HG03520 (cell line): Measurements from ENCODE around the gene S1PR1.

Experiments used
- ATAC-seq: cut with Tn5 transposase; IDR thresholded peaks from one replicate; pipeline ENCODE4 v1.9.1; 2021; ENCODE audit warnings: mild to moderate bottlenecking, moderate library complexity; ENCODE audit not compliant: unreplicated experiment

S1PR1 gene

DNA sequence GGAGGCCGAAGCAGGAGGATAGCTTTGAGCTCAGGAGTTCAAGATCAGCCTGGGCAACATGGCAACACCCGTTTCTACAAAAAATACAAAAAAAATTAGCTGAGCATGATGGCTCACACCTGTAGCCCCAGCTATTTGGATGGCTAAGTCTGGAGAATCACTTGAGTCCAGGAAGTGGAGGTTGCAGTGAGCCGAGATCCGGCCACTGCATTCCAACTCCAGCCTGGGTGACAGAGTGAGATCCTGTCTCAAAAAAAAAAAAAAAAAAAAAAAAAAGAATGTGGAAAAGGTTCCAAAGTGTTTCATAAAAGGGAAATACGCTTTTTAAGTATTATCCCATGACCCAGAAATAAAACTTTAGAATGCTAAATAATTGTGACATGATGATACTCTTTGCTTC, 8.0 kb downstream of the S1PR1 start:
- ATAC-seq, result no peak

DNA sequence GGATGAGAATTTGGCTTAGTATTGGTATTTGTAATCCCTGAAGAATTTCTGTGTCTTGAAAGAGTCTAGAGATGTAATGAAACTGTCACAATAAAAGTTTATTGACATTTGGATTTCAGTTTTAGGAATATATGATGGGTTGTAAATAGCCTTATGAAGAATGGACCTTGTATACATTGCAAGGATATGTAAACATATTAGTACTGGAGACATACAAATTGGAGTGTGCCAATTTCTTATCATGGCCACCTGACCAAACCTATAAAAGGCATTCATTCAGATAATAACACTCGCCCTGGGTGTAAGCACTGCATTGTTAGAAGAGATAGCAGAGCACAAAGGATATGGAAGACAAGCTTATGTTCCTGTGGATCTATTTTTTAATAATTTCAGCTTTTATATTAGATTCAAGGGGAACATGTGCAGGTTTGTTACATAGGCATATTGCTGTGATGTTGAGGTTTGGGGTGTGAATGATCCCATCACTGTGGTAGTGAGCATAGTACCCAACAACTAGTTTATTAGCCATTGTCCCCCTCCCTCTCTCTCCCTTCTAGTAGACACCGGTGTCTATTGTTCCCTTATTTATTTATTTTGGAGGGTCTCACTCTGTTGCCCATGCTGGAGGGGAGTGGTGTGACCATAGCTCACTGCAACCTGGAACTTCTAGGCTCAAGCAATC, 8.6 kb downstream of the S1PR1 start:
- ATAC-seq, result no peak

DNA sequence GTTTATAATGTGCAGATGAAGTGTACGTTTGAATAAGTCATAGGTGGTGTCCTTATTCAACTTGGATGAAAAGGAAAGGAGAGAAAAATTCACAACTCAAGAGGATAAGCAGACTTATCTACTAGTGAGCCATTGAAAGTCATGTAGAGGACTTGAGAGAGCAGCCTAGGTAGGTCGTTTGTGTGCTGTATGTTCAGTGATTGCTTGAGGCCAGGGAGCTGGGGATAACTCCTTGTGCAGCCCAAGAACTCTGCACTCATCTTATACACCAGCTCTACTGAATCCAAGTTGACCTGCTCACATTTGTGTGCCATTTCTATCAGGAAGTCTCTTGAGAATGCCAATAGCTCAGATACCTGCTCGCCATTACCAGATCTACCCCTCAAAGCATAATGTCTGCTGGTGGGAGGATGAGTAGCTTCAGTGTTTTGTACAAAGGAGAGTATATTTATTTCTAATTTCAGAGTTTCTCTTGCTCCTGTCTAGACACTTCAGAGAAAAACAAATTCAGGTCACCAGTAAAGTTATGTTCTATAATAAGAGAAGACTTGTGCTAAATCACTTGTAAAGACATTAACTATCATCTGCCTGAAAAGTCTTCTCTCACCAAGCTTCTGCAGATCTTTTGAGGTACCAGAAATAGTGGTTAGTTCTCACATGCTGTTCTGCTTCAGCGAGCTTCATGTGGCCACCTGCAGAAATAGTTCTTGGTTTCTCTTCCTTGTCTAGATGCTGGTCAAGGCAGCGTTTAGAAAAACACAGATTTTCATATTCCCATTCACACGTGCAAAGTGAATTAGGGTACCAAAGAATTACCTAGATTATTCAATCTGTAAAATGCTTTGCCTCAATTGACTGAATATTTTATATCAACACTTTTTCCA, 10.8 kb downstream of the S1PR1 start:
- peak; percentile 91 for ATAC-seq

DNA sequence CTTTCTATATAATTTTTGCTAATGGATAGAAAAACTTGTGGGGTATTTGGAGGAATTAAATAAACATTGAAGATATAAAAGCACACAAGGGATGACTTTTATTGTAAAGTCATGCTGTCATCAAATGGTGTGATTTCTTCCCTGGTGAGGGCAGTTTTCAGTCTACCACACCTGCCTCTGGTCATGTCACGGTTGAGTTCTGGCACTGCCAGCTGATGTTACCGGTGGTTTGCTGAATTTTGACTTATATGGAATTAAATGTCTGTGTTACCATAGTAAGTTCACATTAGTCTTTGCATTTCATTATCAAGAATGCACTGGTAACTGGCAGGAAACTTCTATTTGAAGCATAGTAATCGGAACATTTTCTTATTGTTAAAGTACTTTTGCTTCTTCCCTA, 13.4 kb downstream of the S1PR1 start:
- no peak for ATAC-seq

DNA sequence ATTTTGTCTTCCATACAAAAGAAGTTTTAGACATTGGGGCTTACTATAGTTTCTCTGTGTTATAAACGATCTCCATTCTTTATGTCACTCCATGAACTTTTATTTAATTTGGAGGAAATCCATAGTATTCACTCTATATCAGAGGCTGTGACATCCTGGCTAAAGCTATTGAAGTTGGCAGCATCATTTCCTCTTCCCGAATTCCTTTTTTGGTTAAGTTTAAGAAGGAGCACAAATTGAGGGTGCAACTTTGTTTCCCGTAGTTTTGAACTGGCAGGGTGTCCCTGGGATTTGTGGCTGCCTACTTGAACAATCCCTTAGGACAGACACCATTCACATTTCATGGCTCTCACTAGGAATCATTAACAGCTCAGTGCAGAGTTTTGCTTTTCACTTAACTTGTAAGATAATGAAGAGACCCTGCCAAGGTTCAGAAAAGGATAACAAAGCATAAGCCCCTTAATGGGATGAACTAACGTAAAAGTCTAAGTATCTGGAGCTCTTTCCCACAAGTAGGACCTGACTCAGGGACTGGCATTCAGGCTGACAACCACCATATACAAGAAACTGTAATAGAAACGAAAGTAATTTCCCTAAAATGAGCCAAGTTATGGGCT, 13.9 kb downstream of the S1PR1 start:
- ATAC-seq, result no peak

DNA sequence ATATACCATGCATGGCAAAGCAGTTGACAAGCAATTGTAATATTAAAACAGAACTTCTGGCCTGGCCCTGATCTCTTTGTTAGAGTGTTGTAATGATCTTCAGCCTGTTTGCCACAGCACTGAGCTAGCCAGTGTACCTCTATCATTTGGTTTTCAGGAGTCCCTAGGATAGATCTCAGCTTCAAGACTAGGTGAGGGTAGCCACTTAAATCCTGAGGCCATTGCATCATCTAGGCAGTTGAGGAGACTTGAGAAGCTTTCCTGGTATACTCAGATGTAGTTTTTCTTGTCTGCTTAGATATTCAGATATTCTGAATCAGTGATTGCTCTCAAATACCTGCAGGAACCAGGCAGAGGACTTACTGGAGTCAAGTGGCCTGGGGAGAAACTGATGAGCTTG, 14.7 kb downstream of the S1PR1 start:
- ATAC-seq, result no peak

DNA sequence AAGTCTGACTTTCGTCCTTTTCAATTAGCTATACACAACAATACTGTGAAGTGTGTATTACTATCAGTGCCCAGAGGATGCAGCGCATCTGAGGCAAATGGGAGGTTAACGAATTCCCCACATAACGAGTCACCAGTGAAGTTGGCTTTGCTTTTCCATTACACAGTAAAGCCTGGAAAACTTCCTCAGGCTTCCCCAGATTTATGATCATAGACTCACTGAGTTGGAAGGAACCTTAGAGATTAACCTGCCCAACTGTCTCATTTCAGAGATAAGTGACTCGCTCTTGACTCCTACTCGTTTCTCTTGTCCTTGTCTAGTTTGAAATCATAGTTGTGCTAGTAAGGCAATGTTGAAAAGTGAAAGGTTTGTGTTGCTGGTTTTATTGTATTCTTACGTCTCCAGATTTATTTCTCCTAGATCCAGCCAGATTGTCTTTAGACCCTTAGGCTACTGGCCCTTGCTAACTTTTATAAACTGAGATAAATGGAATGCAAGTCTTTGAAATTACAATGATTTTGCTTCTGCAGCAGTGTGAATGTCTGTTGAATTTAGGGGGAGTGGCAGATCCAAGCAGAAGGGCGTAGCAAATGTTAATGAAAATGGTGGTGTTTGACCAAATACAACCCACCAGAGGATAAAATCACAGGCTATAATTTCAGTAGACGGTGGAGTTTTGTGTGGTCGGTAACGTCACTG, 17.3 kb downstream of the S1PR1 start:
- no peak for ATAC-seq

DNA sequence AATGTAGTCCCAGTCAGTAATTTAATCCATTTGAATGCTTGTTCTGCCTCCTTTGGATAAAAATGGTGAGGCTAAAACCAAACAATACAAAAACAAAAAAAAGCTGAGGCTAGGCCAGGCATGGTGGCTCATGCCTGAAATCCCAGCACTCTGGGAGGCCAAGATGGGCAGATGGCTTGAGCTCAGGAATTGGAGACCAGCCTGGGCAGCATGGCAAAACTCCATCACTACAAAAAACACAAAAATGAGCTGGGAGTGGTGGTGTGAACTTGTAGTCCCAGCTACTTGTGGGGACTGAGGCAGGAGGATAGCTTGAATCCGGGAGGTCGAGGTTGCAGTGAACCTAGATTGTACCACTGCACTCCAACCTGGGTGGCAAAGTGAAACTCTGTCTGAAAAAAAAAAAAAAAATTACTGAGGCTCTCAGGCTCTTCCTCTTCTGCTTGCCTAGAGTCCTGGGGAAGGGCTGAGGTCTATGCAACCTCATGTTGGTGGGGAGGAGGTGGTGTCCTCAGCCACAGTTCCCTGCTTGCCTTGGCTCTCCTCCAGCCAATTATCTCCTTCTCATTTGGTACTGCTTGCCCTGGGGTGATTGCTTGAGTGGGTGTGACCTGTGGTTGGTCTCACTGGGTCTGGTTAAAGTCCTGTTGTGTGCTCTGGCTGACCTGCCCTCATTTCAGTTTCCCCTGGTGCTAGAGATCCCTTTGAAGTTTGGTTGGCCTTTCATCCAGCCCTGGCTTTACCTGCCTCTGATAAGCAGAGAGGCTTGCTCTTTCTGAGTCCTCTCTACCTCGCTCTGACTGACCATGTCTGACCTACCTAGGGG, 20.9 kb downstream of the S1PR1 start:
- peak; percentile 75 for ATAC-seq

DNA sequence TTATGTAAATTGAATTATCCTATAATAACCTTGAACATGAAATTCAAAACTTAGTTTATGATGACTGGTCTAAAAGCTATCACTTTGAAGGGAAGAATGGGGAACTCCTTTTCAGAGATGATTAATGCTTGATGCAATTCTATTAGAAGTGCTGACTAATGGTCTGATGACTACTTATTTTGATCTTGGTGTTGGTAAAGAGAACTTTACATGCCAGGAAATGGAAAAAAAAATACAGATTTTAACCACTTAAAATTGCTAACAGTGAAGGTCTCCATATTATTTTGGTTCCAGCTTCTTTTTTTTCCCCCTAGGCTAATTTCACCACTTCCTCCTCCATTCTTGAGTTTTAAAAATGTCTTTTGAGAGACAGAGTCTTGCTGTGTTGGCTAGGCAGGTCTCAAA, 22.9 kb downstream of the S1PR1 start:
- no peak for ATAC-seq

DNA sequence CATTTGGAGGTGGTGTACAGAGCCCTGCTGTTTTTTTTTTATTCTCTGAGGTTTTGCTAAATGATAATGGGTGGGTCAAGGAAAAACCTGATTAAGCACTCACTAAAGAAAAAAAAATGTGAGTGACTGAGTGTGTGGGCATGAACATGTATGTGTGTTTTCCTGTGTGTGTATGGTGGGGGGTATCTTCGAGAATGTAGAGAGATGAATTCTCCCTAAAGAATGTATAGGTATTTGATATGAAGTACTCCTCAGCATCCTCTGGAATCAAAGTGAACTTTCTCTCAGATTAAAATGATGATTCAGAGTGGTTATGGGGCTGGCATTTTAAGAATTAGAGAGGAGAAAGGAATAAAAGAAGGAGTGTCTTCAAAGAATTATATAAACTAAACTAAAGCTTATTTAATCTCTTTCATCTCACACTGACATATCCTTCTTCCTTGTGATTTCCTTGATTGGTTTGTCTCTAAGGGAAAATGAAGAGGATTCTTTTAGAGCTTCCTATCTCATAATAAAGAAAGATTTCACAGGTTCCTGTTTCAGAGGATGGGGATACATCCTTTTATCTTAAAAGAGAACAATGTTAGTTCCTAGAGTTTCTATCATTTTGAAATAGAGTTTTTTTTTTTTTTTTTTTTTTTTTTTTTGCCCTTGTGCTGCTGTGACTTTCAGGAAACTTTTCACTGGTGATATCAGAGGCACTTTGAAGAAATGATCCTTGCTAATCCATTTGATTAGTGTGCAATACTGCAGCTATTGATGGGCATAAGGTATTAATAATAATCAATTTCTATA, 23.9 kb downstream of the S1PR1 start:
- ATAC-seq, result no peak

DNA sequence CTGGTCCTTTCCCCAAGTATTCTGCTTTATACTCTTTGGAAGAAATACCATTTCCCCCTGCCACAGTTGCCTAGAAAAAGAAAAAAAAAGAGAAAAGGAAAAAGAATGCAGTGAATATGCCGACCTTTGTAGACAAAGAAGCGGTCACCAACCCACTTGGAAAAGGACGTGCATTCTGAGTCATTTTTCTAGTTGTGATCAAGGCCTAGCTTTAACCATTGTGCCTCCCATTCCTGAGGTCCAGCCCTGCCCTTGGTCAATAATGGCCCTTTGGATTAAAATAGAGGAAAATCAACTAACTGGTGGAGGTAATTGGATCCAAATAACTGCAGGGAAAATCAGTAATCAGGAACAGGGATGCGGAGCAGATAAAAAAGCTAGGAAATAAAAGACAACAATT, 24.8 kb downstream of the S1PR1 start:
- ATAC-seq, result no peak

DNA sequence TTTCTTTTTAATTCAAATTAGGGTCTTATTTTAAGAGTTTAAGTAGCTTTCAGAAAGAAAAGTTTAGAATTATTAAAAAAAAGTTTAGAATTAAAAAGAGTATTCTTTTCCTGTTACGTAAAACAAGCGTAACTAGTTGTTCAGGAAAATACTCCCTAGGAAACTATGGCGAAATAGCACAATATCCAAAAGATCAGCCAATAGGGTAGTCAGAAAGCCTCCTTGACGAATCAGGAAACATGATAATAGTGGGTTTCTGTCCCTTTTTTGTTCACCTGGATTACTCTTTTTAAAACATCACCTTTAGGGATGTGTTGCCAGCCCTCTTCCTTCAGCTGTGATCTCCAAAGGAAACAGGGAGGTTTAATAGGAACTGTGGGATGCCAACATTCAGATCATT, 25.2 kb downstream of the S1PR1 start:
- no peak for ATAC-seq

DNA sequence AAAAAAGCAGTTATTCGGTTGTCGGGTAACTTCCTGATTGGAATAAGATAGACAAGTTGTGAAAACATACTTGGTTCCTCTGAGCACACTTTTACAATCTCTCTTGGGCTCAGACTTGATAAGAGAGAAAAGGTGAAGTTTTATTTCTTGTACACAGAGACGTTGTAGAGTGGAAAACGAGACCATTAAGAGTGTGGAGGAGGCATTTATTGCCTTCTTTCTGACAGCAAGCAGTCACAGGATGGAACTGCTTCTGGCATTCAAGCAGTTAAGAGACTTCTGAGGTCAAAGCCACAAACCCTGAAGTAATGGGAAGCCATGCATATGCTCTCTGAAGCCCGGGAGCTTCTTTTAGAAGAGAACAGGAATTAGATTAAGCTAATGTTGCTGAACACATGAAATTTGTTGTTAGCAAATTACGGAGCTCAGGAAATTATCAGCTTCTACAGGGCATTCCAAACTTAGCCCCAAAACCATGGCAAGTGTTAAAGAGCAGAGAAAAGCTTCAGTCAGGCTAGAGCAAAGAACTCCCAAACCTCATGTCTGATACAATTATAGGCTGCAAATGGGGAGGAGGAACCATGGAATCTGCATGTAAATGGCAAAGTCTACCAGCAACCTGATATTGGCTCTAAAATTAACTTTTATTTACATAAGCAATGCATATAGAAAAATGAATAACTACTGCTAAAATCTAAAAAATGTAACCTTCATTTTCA, 26.0 kb downstream of the S1PR1 start:
- ATAC-seq, result no peak

DNA sequence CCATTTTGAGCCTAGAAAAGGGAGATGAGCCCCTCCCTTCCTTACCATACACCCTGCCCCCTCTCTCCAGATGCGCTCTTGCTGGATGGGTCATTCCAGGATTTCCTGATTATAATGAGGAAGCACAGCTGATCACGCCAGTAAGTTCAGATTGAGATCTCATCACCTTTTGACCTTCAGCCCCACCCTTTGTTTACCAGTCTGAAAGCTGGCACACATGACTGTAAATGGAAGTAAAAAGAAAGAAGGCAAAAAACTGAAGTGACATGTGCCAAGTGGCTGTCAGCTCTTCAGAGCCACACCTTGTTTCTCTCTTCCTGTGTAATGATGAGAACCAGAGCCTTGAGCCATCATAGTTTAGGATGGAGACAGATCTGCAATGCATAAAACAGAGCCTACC, 27.9 kb downstream of the S1PR1 start:
- no peak for ATAC-seq

DNA sequence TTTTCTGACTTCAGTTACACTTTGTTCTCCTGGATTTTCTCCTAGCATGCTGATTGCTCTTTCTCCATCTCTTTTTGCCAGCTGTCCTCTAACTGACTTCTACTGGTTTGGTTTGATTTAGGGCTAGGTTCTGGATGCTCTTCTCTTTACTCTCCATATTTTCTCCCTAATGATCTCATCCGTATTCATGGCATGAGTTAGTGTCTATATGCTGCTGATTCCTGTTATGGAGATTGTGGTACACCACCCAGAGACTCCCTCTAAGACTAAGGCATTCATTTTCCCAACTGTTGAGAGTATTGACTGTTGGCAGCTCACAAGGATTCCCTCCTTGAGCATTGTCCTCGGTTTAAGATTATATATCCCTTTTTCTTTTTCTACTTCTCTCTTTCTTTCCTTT, 28.9 kb downstream of the S1PR1 start:
- ATAC-seq, result no peak

DNA sequence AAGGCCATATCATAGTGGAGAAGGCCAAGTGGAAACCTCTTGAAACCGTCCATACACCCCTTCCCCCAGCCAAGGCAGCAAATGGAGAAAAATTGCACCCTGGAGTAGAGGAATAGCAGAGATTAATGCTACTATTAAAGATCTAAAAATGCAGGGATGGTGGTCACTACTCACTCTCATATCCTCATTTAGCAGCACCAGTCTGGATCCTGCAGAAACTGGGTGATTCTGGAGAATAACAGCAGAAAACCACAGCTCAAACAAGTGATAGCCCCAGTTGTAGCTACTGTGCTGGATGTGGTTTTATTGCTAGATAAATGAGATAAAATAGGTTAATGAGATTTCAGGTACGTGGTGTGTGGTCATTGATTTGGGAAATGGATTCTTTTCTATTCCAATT, 30.3 kb downstream of the S1PR1 start:
- ATAC-seq, result no peak

DNA sequence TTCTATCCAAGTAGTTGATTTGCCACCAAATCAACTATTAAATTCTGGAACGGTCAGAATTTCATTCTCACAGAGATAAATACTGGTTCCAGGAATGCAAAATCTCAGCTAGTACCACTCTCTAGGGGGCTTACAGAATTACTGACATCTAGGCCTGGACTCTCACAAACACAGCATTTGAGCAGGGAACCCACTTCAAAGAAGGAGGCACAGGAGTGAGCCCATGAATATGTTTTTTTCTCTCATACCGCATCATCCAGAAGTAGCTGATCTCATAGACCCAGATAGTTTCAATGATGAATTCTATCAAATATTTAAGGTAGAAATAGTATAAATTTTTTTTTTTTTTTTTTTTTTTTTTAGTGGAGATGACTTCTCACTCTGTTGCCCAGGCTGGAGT, 32.1 kb downstream of the S1PR1 start:
- ATAC-seq, result no peak

DNA sequence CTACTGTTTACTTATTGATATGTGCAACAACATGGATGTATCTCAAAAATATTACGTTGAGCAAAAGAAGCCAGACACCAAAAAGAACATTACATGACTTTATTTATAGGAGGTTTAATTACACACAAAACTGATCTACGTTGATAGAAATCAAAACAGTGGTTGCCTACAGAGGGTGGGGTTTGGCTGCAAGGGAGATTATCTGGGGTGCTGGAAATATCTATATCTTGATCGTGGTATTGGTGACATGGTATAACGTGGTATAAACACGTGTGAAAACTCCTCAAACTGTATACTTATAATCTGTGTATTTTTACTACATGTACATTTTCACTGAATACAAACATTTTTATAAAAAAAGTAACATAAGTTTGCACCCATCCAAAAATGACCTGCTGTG, 38.9 kb downstream of the S1PR1 start:
- ATAC-seq, result no peak

DNA sequence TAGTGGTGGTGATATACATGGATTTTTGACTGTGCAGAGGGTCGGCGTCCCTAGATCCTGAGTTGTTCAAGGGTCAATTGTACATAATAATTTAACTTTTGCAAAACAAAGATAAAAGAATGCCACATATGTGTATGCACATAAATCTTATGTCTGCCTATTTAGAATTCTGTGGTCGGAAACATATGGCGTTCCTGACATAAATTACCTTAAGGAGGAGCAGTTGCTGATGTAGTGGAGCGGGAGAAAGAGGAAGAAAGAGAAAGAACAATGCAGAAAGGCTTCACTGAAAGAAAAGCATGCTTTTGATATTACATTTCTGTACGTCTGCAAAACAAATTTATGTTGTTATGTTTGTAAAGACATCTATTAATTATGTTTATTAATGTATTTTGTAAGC, 40.0 kb downstream of the S1PR1 start:
- ATAC-seq, result no peak
